HepG2 (cell line): ENCODE data around the gene NUP88. TPM values are rescaled to one million over a fixed set of nuclear protein-coding genes. Genes with fewer than 3 reads are reported as not detected.

Experiments
- CCAR2 ChIP-seq: fragments of 200-400 bp; formaldehyde crosslinking; optimal IDR thresholded peaks from 2 replicates; pipeline ENCODE3; 2018; ENCODE audit warnings: low read depth, mild to moderate bottlenecking, low read length, moderate library complexity
- FOXK1 ChIP-seq: sonication (generic); formaldehyde crosslinking; IDR thresholded peaks from 2 replicates; pipeline ENCODE4 v1.4.0; 2020; ENCODE audit warnings: low read depth, missing genetic modification reagents, borderline replicate concordance
- IRF2 ChIP-seq: IDR thresholded peaks from 2 replicates; pipeline ENCODE4 v1.6.1; 2018; ENCODE audit warnings: missing genetic modification reagents, missing compliant biosample characterization
- KAT2B ChIP-seq: fragments of 150-350 bp; IDR thresholded peaks from 2 replicates; pipeline ENCODE4 v1.6.1; 2014; ENCODE audit warnings: low read depth, low read length, borderline replicate concordance
- KAT8 ChIP-seq: IDR thresholded peaks from 2 replicates; pipeline ENCODE4 v1.6.1; 2016; ENCODE audit warnings: missing genetic modification reagents, missing compliant biosample characterization
- KLF9 ChIP-seq: IDR thresholded peaks from 2 replicates; pipeline ENCODE4 v1.6.1; 2016; ENCODE audit warnings: low read depth
- MYNN ChIP-seq: sonication (generic); formaldehyde crosslinking; IDR thresholded peaks from 2 replicates; pipeline ENCODE4 v1.4.0; 2020; ENCODE audit warnings: mild to moderate bottlenecking, low read depth, missing genetic modification reagents
- NONO ChIP-seq, 2 experiments: fragments of 450-650 bp in 1 of 2; sonication (generic) in 1 of 2; formaldehyde crosslinking in 1 of 2; IDR thresholded peaks in 1 of 2; conservative IDR thresholded peaks in 1 of 2; 2 replicates each; pipeline versions ENCODE4 v1.6.1 to v1.8.0; 2017 to 2022; ENCODE audit warnings: mild to moderate bottlenecking in 1 of 2, missing genetic modification reagents in 1 of 2, moderate library complexity in 1 of 2
- POLR2AphosphoS5 ChIP-seq: IDR thresholded peaks from 2 replicates; pipeline ENCODE4 v1.6.1; 2012; ENCODE audit warnings: low read depth, low read length
- RBFOX2 ChIP-seq: fragments of 200-400 bp; formaldehyde crosslinking; IDR thresholded peaks from 2 replicates; pipeline ENCODE4 v1.6.1; 2017; ENCODE audit warnings: low read depth, mild to moderate bottlenecking, low read length
- THRA ChIP-seq: sonication (generic); formaldehyde crosslinking; IDR thresholded peaks from 2 replicates; pipeline ENCODE4 v1.4.0; 2020; ENCODE audit warnings: missing genetic modification reagents, borderline replicate concordance
- ZBTB4 ChIP-seq: sonication (generic); formaldehyde crosslinking; IDR thresholded peaks from 2 replicates; pipeline ENCODE4 v1.4.0; 2020; ENCODE audit warnings: missing genetic modification reagents, mild to moderate bottlenecking, borderline replicate concordance
- ZFY ChIP-seq: sonication (generic); formaldehyde crosslinking; IDR thresholded peaks from 2 replicates; pipeline ENCODE4 v1.4.0; 2020; ENCODE audit warnings: missing genetic modification reagents
- ZNF160 ChIP-seq: sonication (generic); formaldehyde crosslinking; IDR thresholded peaks from 2 replicates; pipeline ENCODE4 v1.8.0; 2022; ENCODE audit warnings: mild to moderate bottlenecking, inconsistent platforms, missing genetic modification reagents
- ZNF567 ChIP-seq: sonication (generic); formaldehyde crosslinking; IDR thresholded peaks from 2 replicates; pipeline ENCODE4 v1.8.1; 2023; ENCODE audit warnings: mild to moderate bottlenecking, missing genetic modification reagents, borderline replicate concordance
- ZNF619 ChIP-seq: sonication (generic); formaldehyde crosslinking; IDR thresholded peaks from 2 replicates; pipeline ENCODE4 v1.4.0; 2020; ENCODE audit warnings: mild to moderate bottlenecking, missing genetic modification reagents
- ZNF816 ChIP-seq: sonication (generic); formaldehyde crosslinking; IDR thresholded peaks from 2 replicates; pipeline ENCODE4 v1.8.0; 2022; ENCODE audit warnings: missing genetic modification reagents, mild to moderate bottlenecking, borderline replicate concordance
- polyA plus RNA-seq, 8 experiments: library from polyadenylated mRNA; depleted of rRNA in 3 of 8; stranded (reverse) in 7 of 8; unstranded in 1 of 8; fragments of >200 nt; fragmentation: Illumina TruSeq in 4 of 8; extraction: Trizol in 4 of 8; gene quantifications; 2 replicates each; pipeline versions ENCODE4 v1.2.1 to v1.2.3, GENCODE V29; 2011 to 2016; ENCODE audit warnings: low read depth in 4 of 8, missing spikeins in 1 of 8, mixed read lengths in 1 of 8; ENCODE audit not compliant: insufficient read depth in 1 of 8
- total RNA-seq, 5 experiments: library from RNA; depleted of rRNA; stranded (reverse); fragments of >200 nt; fragmentation: Illumina TruSeq; extraction: Trizol; gene quantifications; 2 replicates each; pipeline ENCODE4 v1.2.3, GENCODE V29; 2016; ENCODE audit warnings: low read depth in 1 of 5

The NUP88 gene
- total and polyA plus RNA-seq, 2 of the 13 experiments (the other 11 are each of a cell fraction or from before 2014, with no cell fraction given) = 48.2 to 130 TPM

GRCh38 chr17:5438716-5439445, 19.4 kb upstream of the NUP88 start, which contains the start of gene C1QBP (continued):
- TF ChIP-seq ZBTB4 (no peak), ZNF816 (CRISPR knock-in tag) (no peak), ZNF567 (peak; percentile 81; the same call in 1 of the 2 replicates), IRF2 (CRISPR knock-in tag) (peak; percentile 83), ZFY (peak; percentile 100), KAT8 (peak; percentile 93), RBFOX2 (peak; percentile 96), FOXK1 (CRISPR knock-in tag) (0 out of 2 replicates have a peak, but pooled peaks have one; percentile 26), KLF9 (CRISPR knock-in tag) (no peak), ZNF160 (CRISPR knock-in tag) (no peak), MYNN (CRISPR knock-in tag) (no peak), POLR2AphosphoS5 (peak; percentile 87), KAT2B (no peak), THRA (CRISPR knock-in tag) (peak; percentile 70; the same call in 1 of the 2 replicates), NONO (IDR thresholded peaks at IDR 0.05) (no peak), NONO (CRISPR knock-in tag; conservative IDR thresholded peaks at IDR 0.05) (peak; percentile 85), ZNF619 (no peak), CCAR2 (no peak)
